Measurements from ENCODE around the gene IL1RL2. TPM values are rescaled to one million over a fixed set of nuclear protein-coding genes. Genes with fewer than 3 reads are reported as not detected.

Gene IL1RL2
- total and polyA plus RNA-seq, 2 of the 8 experiments (the other 6 are each of a cell fraction or from before 2014, with no cell fraction given) = not detected

DNA sequence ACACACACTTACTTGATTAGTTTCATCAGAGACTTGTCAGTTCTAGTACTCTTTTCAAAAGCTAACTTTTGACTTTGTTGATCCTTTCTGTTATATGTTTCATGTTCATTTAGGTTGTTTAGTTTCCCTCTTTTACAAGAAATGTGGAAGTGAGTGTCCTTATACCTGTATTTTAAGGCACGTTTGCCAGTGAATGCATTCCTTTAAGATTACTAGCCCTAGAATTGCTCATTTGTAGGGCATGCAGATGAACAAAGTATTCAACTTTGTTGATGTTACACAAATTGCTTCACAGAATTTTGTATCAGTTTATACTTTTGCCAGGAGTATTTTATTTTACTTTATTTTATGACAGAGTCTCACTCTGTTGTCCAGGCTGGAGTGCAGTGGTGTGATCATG lies 6.3 kb downstream of the IL1RL2 start (continued):
- TF ChIP-seq KDM5A (IDR thresholded peaks at IDR 0.05; ENCODE audit: low read length) = no peak
- no peak for TF ChIP-seq GTF2F1 (IDR thresholded peaks at IDR 0.05; ENCODE audit: borderline replicate concordance, low read depth, low read length)
- TF ChIP-seq, protein P1, sequence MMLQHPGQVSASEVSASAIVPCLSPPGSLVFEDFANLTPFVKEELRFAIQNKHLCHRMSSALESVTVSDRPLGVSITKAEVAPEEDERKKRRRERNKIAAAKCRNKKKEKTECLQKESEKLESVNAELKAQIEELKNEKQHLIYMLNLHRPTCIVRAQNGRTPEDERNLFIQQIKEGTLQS (IDR thresholded peaks at IDR 0.05; ENCODE audit: insufficient read depth, low read depth, low read length) = no peak
- TF ChIP-seq MAFK (IDR thresholded peaks at IDR 0.05; ENCODE audit: low read depth, low read length) = no peak
